Measurements from ENCODE around the gene ELOVL1. TPM values are rescaled to one million over a fixed set of nuclear protein-coding genes. Genes with fewer than 3 reads are reported as not detected.

ELOVL1 gene
- total and polyA plus RNA-seq, 2 of the 13 experiments (the other 11 are each of a cell fraction or from before 2014, with no cell fraction given) = 55.2 to 77.4 TPM

DNA sequence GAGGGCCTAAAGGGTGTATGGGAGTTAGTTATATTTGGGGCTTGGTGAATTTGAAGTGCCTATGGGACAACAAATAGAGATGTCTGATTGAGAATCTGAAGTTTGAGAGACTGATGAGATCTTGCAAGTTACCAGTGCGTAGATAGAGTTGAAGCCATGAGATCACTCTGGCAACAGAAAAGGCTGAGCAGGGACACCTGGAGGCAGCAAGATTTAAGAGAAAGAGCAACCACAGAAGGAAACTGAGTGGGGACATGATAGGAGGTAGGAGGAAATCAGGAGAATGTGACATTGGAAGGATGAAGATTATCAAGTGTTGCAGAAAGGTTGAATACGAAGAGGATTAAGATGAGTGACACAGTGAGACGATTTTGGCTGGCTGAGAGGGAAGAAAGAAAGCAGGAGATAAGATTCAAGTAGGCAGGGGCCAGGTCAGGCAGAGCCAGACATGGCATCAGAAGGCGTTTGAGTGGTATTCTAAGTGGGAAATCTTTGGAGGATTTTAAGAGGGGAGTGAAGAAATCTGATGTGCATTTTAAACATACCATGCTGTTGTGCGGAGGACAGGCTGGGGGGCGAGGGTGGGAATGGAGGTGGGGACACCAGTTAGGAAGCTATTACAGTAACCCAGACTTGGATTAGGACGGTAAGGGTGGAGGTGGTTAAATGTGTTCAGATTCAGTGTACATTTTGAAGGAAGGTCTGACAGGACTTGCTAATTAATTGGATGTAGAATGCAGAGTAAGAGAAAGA, 33.2 kb downstream of the ELOVL1 start:
- peaks cover 8% of the 10 kb centered on the region for H3K4me1 ChIP-seq (ENCODE audit: insufficient read depth, low read length)
- 38% methylated on average over 7 of the region's 7 CpGs for WGBS (ENCODE audit: low lambda C conversion rate)
- in situ Hi-C loops (cut with HindIII; ENCODE audit: extremely low pct_ligation_motif_present, low pct_unique_long_range_greater_than_20kb) = no loop called here
- intact Hi-C loops (cut with micrococcal nuclease; ENCODE audit: unreplicated experiment) = no loop called here
- ATAC-seq = no peak
- no peak for DNase-seq (ENCODE audit: low spot score)
- no peak overlapping the region for H2AFZ ChIP-seq (ENCODE audit: low read length)
- no peak overlapping the region for H3K4me3 ChIP-seq (replicated peaks in 1 of 3; ENCODE audit: insufficient read depth in 1 of 3, low read depth in 2 of 3, low read length in 3 of 3)
- peak; percentile 28; the same call in 1 of the 2 replicates for TF ChIP-seq STAG1 (CRISPR knock-in tag; IDR thresholded peaks at IDR 0.05)
- TF ChIP-seq, protein P1, sequence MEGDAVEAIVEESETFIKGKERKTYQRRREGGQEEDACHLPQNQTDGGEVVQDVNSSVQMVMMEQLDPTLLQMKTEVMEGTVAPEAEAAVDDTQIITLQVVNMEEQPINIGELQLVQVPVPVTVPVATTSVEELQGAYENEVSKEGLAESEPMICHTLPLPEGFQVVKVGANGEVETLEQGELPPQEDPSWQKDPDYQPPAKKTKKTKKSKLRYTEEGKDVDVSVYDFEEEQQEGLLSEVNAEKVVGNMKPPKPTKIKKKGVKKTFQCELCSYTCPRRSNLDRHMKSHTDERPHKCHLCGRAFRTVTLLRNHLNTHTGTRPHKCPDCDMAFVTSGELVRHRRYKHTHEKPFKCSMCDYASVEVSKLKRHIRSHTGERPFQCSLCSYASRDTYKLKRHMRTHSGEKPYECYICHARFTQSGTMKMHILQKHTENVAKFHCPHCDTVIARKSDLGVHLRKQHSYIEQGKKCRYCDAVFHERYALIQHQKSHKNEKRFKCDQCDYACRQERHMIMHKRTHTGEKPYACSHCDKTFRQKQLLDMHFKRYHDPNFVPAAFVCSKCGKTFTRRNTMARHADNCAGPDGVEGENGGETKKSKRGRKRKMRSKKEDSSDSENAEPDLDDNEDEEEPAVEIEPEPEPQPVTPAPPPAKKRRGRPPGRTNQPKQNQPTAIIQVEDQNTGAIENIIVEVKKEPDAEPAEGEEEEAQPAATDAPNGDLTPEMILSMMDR (CRISPR knock-in tag; IDR thresholded peaks at IDR 0.05) = peak; percentile 38; the same call in 1 of the 2 replicates
- TF ChIP-seq, protein P2, sequence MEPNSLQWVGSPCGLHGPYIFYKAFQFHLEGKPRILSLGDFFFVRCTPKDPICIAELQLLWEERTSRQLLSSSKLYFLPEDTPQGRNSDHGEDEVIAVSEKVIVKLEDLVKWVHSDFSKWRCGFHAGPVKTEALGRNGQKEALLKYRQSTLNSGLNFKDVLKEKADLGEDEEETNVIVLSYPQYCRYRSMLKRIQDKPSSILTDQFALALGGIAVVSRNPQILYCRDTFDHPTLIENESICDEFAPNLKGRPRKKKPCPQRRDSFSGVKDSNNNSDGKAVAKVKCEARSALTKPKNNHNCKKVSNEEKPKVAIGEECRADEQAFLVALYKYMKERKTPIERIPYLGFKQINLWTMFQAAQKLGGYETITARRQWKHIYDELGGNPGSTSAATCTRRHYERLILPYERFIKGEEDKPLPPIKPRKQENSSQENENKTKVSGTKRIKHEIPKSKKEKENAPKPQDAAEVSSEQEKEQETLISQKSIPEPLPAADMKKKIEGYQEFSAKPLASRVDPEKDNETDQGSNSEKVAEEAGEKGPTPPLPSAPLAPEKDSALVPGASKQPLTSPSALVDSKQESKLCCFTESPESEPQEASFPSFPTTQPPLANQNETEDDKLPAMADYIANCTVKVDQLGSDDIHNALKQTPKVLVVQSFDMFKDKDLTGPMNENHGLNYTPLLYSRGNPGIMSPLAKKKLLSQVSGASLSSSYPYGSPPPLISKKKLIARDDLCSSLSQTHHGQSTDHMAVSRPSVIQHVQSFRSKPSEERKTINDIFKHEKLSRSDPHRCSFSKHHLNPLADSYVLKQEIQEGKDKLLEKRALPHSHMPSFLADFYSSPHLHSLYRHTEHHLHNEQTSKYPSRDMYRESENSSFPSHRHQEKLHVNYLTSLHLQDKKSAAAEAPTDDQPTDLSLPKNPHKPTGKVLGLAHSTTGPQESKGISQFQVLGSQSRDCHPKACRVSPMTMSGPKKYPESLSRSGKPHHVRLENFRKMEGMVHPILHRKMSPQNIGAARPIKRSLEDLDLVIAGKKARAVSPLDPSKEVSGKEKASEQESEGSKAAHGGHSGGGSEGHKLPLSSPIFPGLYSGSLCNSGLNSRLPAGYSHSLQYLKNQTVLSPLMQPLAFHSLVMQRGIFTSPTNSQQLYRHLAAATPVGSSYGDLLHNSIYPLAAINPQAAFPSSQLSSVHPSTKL (CRISPR knock-in tag; IDR thresholded peaks at IDR 0.05) = no peak
- BruUV-seq (replicated peaks) = no TSS peak
- no peak overlapping the region for H3K4me2 ChIP-seq (ENCODE audit: low read depth, low read length)
- H3K9ac ChIP-seq (ENCODE audit: insufficient read depth, low read depth, low read length) = no peak overlapping the region
- no peak overlapping the region for H3K27ac ChIP-seq (ENCODE audit: extremely low read length, insufficient read depth, low read length)
- FAIRE-seq = no peak
- no peaks in the 10 kb centered on the region for H3K36me3 ChIP-seq (replicated peaks in 1 of 2; ENCODE audit: control insufficient read depth in 1 of 2, insufficient read depth in 2 of 2, low read length in 2 of 2)
- H3K79me2 ChIP-seq (ENCODE audit: insufficient read depth, low read length) = no peaks in the 10 kb centered on the region
- ChIA-PET CTCF (ENCODE audit: low intra/inter-chr PET ratio, low total read pairs) (no interaction called here), POLR2A (interaction anchor here (1.3 kb wide), 1 partner anchor 14 kb away, joined by 3 read pairs; no protein-coding TSS in a partner anchor)
- no peaks in the 10 kb centered on the region for H3K9me3 ChIP-seq (ENCODE audit: low read length)
- no peaks in the 10 kb centered on the region for H4K20me1 ChIP-seq (ENCODE audit: insufficient read depth, low read length)
- H3K27me3 ChIP-seq (ENCODE audit: control insufficient read depth in 1 of 2, insufficient read depth in 2 of 2, low read length in 2 of 2) = no peaks in the 10 kb centered on the region; a peak in 1 of 5 replicates
